HG03066 (cell line): ENCODE measurements around the gene CELF6.

Experiments used
- ATAC-seq: cut with Tn5 transposase; IDR thresholded peaks from one replicate; pipeline ENCODE4 v1.9.1; 2021; ENCODE audit warnings: low read depth; ENCODE audit not compliant: unreplicated experiment

Gene CELF6

GRCh38 chr15:72272997-72273352 lies 47.0 kb downstream of the CELF6 start:
- ATAC-seq, result no peak

- peak; percentile 93 for ATAC-seq
Observed at GRCh38 chr15:72272213-72272996, 47.6 kb downstream of the CELF6 start, which contains the start of gene PARP6. Gene PARP6 (minus strand): TSS chr15:72272554. CDS start chr15:72267477, 5,077 bp downstream.

- ATAC-seq, result no peak
Observed at GRCh38 chr15:72271895-72272212, 48.1 kb downstream of the CELF6 start.

- no peak for ATAC-seq
Observed at GRCh38 chr15:72271221-72271620, 48.7 kb downstream of the CELF6 start.

GRCh38 chr15:72269739-72270138 lies 50.2 kb downstream of the CELF6 start:
- no peak for ATAC-seq

GRCh38 chr15:72265031-72265430 lies 54.9 kb downstream of the CELF6 start:
- ATAC-seq, result no peak

GRCh38 chr15:72252663-72253299 lies 67.2 kb downstream of the CELF6 start:
- ATAC-seq, result no peak

GRCh38 chr15:72249142-72249810 lies 70.7 kb downstream of the CELF6 start:
- no peak for ATAC-seq

- ATAC-seq, result no peak
Observed at GRCh38 chr15:72248514-72248913, 71.4 kb downstream of the CELF6 start.

GRCh38 chr15:72242775-72243370 lies 77.1 kb downstream of the CELF6 start:
- ATAC-seq, result no peak

GRCh38 chr15:72239652-72240051 lies 80.3 kb downstream of the CELF6 start:
- ATAC-seq, result no peak

- ATAC-seq, result no peak
Observed at GRCh38 chr15:72238586-72238985, 81.4 kb downstream of the CELF6 start.

GRCh38 chr15:72237853-72238224 lies 82.1 kb downstream of the CELF6 start:
- ATAC-seq, result no peak

- peak; percentile 72 for ATAC-seq
Observed at GRCh38 chr15:72237029-72237852, 82.7 kb downstream of the CELF6 start.

GRCh38 chr15:72236381-72237003 lies 83.5 kb downstream of the CELF6 start:
- no peak for ATAC-seq

- ATAC-seq, result no peak
Observed at GRCh38 chr15:72235298-72235697, 84.7 kb downstream of the CELF6 start.
